Mucosa of gallbladder (tissue), 1 donor: ENCODE results near the gene HCN2. TPM values are rescaled to one million over a fixed set of nuclear protein-coding genes. Genes with fewer than 3 reads are reported as not detected.
"Not testable (repeated sequence)": the region's sequence is repeated elsewhere in the genome, so short reads cannot be mapped to it uniquely, and the experiment has no call there.

Source experiments
- DNase-seq: peaks from one replicate; pipeline ENCODE4 v3.0.0-alpha.2; 2020; ENCODE audit warnings: low spot score
- total RNA-seq: library from RNA; stranded (reverse); gene quantifications from one replicate; pipeline ENCODE4 v1.2.1, GENCODE V29; 2021
- donor health status: DM: no; HTN: no; CAD: no.

Gene HCN2
- total RNA-seq, 1 donor from 2014 or later, result 0.40 TPM

GRCh38 chr19:585146-585545, 4.5 kb upstream of the HCN2 start:
- not testable (repeated sequence) for DNase-seq

GRCh38 chr19:585551-586110, 4.0 kb upstream of the HCN2 start:
- no peak for DNase-seq

- no peak for DNase-seq
Observed at GRCh38 chr19:588093-588740, 1.5 kb upstream of the HCN2 start.

- no peak for DNase-seq
Observed at GRCh38 chr19:588741-589692, 664 bp upstream of the HCN2 start.

- no peak for DNase-seq
Observed at GRCh38 chr19:590396-590745, 690 bp downstream of the HCN2 start.

- DNase-seq, result no peak
Observed at GRCh38 chr19:590750-591098, 1.0 kb downstream of the HCN2 start.

- no peak for DNase-seq
Observed at GRCh38 chr19:591099-591958, 1.6 kb downstream of the HCN2 start.

- DNase-seq, result no peak
Observed at GRCh38 chr19:592101-592500, 2.4 kb downstream of the HCN2 start.

- no peak for DNase-seq
Observed at GRCh38 chr19:593055-593454, 3.4 kb downstream of the HCN2 start.

- no peak for DNase-seq
Observed at GRCh38 chr19:593505-593904, 3.8 kb downstream of the HCN2 start.

GRCh38 chr19:594265-594870, 4.7 kb downstream of the HCN2 start:
- no peak for DNase-seq

GRCh38 chr19:595326-596262, 5.9 kb downstream of the HCN2 start:
- DNase-seq, result no peak

GRCh38 chr19:596263-596655, 6.6 kb downstream of the HCN2 start:
- no peak for DNase-seq

GRCh38 chr19:597406-598315, 8.0 kb downstream of the HCN2 start:
- no peak for DNase-seq

- DNase-seq, result no peak
Observed at GRCh38 chr19:601310-601709, 11.6 kb downstream of the HCN2 start.

GRCh38 chr19:601790-602189, 12.1 kb downstream of the HCN2 start:
- DNase-seq, result no peak

- DNase-seq, result no peak
Observed at GRCh38 chr19:602391-603301, 13.0 kb downstream of the HCN2 start.

- not testable (repeated sequence) for DNase-seq
Observed at GRCh38 chr19:603302-603639, 13.6 kb downstream of the HCN2 start.
